GM12878 (cell line): ENCODE results near the gene INO80. TPM values are rescaled to one million over a fixed set of nuclear protein-coding genes. Genes with fewer than 3 reads are reported as not detected.
A peak's percentile ranks its signal among the peaks of the same experiment; 100 is the strongest.

Experiments
- CBFB ChIP-seq: IDR thresholded peaks from 2 replicates; pipeline ENCODE4 v1.6.1; 2016; ENCODE audit warnings: antibody characterized with exemption, low read depth
- MYC ChIP-seq: IDR thresholded peaks from 2 replicates; pipeline ENCODE4 v1.6.1; 2011; ENCODE audit warnings: mild to moderate bottlenecking, low read length, moderate library complexity, inconsistent platforms; ENCODE audit not compliant: insufficient read depth, insufficient replicate concordance, insufficient read length, severe bottlenecking
- NBN ChIP-seq: fragments of 450-650 bp; IDR thresholded peaks from 2 replicates; pipeline ENCODE4 v1.6.1; 2016
- NFIC ChIP-seq: IDR thresholded peaks from 2 replicates; pipeline ENCODE4 v1.6.1; 2012; ENCODE audit warnings: low read depth, mild to moderate bottlenecking, inconsistent platforms, low read length, moderate library complexity
- NR2F1 ChIP-seq: fragments of 450-650 bp; conservative IDR thresholded peaks from 2 replicates; pipeline ENCODE4 v1.6.1; 2017; ENCODE audit warnings: mild to moderate bottlenecking
- PML ChIP-seq: IDR thresholded peaks from 2 replicates; pipeline ENCODE4 v1.6.1; 2012; ENCODE audit warnings: low read length, inconsistent platforms
- RAD51 ChIP-seq: fragments of 450-650 bp; IDR thresholded peaks from 2 replicates; pipeline ENCODE4 v1.6.1; 2016; ENCODE audit warnings: moderate library complexity, mild to moderate bottlenecking, inconsistent platforms
- SIN3A ChIP-seq: IDR thresholded peaks from 2 replicates; pipeline ENCODE4 v1.6.1; 2012; ENCODE audit warnings: low read depth, low read length, improper control_type of control experiment
- SMAD1 ChIP-seq: fragments of 450-650 bp; IDR thresholded peaks from 2 replicates; pipeline ENCODE4 v1.6.1; 2018; ENCODE audit warnings: mild to moderate bottlenecking, low read depth; ENCODE audit not compliant: partially characterized antibody
- SPI1 ChIP-seq: IDR thresholded peaks from 2 replicates; pipeline ENCODE4 v1.6.1; 2011; ENCODE audit warnings: low read depth, mild to moderate bottlenecking, low read length, moderate library complexity, borderline replicate concordance; ENCODE audit not compliant: insufficient read depth
- SREBF2 ChIP-seq: IDR thresholded peaks from 2 replicates; pipeline ENCODE4 v1.6.1; 2012; ENCODE audit warnings: mild to moderate bottlenecking, low read length
- TCF3 ChIP-seq: IDR thresholded peaks from 2 replicates; pipeline ENCODE4 v1.6.1; 2012; ENCODE audit warnings: low read depth, mild to moderate bottlenecking, low read length, borderline replicate concordance; ENCODE audit not compliant: insufficient read depth
- polyA plus RNA-seq, 11 experiments: library from polyadenylated mRNA; depleted of rRNA in 4 of 11; unstranded in 6 of 11; stranded (reverse) in 5 of 11; fragments of >200 nt; fragmentation: Nextera tagmentation in 4 of 11; fragmentation: Illumina TruSeq in 1 of 11; extraction: Ambion mirVana in 4 of 11; extraction: Trizol in 1 of 11; gene quantifications; 1 replicate in 1 of 11; 2 replicates in 10 of 11; pipeline versions ENCODE4 v1.2.1 to v1.2.3, GENCODE V29; 2011 to 2016; ENCODE audit warnings: inconsistent platforms in 2 of 11, missing spikeins in 2 of 11, low read depth in 1 of 11
- total RNA-seq, 4 experiments: library from RNA; depleted of rRNA in 3 of 4; stranded (reverse); fragments of >200 nt in 3 of 4; fragmentation: Illumina TruSeq in 1 of 4; extraction: Trizol in 1 of 4; gene quantifications; 2 replicates each; pipeline versions ENCODE4 v1.2.1 to v1.2.3, GENCODE V29; 2013 to 2021
- TF ChIP-seq, protein P1 (sequence below): fragments of 450-650 bp; IDR thresholded peaks from 2 replicates; pipeline ENCODE4 v1.6.1; 2017; ENCODE audit warnings: mild to moderate bottlenecking, moderate library complexity
- TF ChIP-seq, protein P2 (sequence below): fragments of 450-650 bp; IDR thresholded peaks from 2 replicates; pipeline ENCODE4 v1.6.1; 2017; ENCODE audit warnings: low read depth, mild to moderate bottlenecking, moderate library complexity
- TF ChIP-seq, protein P3 (sequence below): fragments of 450-650 bp; IDR thresholded peaks from 2 replicates; pipeline ENCODE4 v1.6.1; 2017; ENCODE audit warnings: antibody characterized with exemption, mild to moderate bottlenecking, moderate library complexity
- TF ChIP-seq, protein P4 (sequence below): IDR thresholded peaks from 2 replicates; pipeline ENCODE4 v1.6.1; 2012; ENCODE audit warnings: low read depth, low read length, improper control_type of control experiment
- TF ChIP-seq, protein P5 (sequence below): fragments of 450-650 bp; IDR thresholded peaks from 2 replicates; pipeline ENCODE4 v1.6.1; 2017; ENCODE audit warnings: mild to moderate bottlenecking, low read depth, inconsistent platforms; ENCODE audit not compliant: poor library complexity, severe bottlenecking

INO80 gene
- total and polyA plus RNA-seq, 10 of the 15 experiments (the other 5 are each of a cell fraction or from before 2014, with no cell fraction given), result 4.5 to 25.0 (median 14.2) TPM

DNA sequence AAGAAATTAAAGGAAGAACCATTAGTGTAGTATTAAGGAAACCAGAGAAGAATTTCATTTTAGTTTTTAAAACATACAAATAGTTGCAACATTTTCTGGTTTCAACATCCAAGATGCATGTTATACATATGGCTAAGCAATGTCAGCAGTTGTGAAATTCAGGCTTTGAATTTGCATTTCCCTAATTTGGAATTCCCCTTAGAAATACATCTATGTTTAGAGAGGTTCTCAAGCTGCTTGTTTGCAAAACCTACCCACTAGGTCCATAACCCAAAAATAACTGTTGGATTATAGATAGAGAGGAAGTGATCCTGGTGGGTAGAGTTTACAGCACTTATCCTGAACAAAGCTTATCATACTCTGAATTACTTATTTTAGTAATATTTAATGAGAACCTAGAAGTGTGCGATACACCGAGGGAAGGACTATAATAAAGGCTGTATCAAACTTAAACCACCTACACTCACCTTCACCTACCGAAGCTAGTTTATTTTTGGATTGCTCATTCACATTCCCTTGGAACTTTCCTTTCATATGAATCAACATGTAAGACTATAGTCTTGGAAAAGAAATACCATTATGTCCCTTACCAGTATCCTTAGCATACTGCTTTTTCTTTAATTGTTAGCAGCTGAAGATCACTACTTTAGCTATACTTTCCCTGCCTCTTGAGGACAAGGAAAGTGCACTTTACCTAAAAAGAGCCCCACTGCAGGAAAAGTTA is 102.2 kb downstream of the INO80 start (continued):
- TF ChIP-seq, protein P1, sequence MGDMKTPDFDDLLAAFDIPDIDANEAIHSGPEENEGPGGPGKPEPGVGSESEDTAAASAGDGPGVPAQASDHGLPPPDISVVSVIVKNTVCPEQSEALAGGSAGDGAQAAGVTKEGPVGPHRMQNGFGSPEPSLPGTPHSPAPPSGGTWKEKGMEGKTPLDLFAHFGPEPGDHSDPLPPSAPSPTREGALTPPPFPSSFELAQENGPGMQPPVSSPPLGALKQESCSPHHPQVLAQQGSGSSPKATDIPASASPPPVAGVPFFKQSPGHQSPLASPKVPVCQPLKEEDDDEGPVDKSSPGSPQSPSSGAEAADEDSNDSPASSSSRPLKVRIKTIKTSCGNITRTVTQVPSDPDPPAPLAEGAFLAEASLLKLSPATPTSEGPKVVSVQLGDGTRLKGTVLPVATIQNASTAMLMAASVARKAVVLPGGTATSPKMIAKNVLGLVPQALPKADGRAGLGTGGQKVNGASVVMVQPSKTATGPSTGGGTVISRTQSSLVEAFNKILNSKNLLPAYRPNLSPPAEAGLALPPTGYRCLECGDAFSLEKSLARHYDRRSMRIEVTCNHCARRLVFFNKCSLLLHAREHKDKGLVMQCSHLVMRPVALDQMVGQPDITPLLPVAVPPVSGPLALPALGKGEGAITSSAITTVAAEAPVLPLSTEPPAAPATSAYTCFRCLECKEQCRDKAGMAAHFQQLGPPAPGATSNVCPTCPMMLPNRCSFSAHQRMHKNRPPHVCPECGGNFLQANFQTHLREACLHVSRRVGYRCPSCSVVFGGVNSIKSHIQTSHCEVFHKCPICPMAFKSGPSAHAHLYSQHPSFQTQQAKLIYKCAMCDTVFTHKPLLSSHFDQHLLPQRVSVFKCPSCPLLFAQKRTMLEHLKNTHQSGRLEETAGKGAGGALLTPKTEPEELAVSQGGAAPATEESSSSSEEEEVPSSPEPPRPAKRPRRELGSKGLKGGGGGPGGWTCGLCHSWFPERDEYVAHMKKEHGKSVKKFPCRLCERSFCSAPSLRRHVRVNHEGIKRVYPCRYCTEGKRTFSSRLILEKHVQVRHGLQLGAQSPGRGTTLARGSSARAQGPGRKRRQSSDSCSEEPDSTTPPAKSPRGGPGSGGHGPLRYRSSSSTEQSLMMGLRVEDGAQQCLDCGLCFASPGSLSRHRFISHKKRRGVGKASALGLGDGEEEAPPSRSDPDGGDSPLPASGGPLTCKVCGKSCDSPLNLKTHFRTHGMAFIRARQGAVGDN, result 0 out of 2 replicates have a peak, but pooled peaks have one; percentile 39
- TF ChIP-seq MYC (no peak), SMAD1 (no peak), NFIC (peak; percentile 50; the same call in 1 of the 2 replicates), RAD51 (no peak), NR2F1 (no peak), TCF3 (no peak), SPI1 (peak; percentile 86), SIN3A (no peak), PML (no peak), NBN (no peak), CBFB (no peak), SREBF2 (no peak)
- TF ChIP-seq, protein P2, sequence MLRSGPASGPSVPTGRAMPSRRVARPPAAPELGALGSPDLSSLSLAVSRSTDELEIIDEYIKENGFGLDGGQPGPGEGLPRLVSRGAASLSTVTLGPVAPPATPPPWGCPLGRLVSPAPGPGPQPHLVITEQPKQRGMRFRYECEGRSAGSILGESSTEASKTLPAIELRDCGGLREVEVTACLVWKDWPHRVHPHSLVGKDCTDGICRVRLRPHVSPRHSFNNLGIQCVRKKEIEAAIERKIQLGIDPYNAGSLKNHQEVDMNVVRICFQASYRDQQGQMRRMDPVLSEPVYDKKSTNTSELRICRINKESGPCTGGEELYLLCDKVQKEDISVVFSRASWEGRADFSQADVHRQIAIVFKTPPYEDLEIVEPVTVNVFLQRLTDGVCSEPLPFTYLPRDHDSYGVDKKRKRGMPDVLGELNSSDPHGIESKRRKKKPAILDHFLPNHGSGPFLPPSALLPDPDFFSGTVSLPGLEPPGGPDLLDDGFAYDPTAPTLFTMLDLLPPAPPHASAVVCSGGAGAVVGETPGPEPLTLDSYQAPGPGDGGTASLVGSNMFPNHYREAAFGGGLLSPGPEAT, result peak; percentile 52; the same call in 1 of the 2 replicates
- TF ChIP-seq, protein P3, sequence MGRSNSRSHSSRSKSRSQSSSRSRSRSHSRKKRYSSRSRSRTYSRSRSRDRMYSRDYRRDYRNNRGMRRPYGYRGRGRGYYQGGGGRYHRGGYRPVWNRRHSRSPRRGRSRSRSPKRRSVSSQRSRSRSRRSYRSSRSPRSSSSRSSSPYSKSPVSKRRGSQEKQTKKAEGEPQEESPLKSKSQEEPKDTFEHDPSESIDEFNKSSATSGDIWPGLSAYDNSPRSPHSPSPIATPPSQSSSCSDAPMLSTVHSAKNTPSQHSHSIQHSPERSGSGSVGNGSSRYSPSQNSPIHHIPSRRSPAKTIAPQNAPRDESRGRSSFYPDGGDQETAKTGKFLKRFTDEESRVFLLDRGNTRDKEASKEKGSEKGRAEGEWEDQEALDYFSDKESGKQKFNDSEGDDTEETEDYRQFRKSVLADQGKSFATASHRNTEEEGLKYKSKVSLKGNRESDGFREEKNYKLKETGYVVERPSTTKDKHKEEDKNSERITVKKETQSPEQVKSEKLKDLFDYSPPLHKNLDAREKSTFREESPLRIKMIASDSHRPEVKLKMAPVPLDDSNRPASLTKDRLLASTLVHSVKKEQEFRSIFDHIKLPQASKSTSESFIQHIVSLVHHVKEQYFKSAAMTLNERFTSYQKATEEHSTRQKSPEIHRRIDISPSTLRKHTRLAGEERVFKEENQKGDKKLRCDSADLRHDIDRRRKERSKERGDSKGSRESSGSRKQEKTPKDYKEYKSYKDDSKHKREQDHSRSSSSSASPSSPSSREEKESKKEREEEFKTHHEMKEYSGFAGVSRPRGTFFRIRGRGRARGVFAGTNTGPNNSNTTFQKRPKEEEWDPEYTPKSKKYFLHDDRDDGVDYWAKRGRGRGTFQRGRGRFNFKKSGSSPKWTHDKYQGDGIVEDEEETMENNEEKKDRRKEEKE, result no peak
- TF ChIP-seq, protein P4, sequence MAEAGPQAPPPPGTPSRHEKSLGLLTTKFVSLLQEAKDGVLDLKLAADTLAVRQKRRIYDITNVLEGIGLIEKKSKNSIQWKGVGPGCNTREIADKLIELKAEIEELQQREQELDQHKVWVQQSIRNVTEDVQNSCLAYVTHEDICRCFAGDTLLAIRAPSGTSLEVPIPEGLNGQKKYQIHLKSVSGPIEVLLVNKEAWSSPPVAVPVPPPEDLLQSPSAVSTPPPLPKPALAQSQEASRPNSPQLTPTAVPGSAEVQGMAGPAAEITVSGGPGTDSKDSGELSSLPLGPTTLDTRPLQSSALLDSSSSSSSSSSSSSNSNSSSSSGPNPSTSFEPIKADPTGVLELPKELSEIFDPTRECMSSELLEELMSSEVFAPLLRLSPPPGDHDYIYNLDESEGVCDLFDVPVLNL, result no peak
- TF ChIP-seq, protein P5, sequence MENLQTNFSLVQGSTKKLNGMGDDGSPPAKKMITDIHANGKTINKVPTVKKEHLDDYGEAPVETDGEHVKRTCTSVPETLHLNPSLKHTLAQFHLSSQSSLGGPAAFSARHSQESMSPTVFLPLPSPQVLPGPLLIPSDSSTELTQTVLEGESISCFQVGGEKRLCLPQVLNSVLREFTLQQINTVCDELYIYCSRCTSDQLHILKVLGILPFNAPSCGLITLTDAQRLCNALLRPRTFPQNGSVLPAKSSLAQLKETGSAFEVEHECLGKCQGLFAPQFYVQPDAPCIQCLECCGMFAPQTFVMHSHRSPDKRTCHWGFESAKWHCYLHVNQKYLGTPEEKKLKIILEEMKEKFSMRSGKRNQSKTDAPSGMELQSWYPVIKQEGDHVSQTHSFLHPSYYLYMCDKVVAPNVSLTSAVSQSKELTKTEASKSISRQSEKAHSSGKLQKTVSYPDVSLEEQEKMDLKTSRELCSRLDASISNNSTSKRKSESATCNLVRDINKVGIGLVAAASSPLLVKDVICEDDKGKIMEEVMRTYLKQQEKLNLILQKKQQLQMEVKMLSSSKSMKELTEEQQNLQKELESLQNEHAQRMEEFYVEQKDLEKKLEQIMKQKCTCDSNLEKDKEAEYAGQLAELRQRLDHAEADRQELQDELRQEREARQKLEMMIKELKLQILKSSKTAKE, result peak; percentile 31
